ENCODE data around the gene SDK1. TPM values are rescaled to one million over a fixed set of nuclear protein-coding genes. Genes with fewer than 3 reads are reported as not detected.

SDK1 gene
- total and polyA plus RNA-seq, 2 donors (not counting 3 experiments of a cell fraction or from before 2014, with no cell fraction given) = 1.6 to 3.9 TPM

GRCh38 chr7:3781607-3782006, 480.6 kb downstream of the SDK1 start:
- dilution Hi-C loops (cut with MboI; ENCODE audit: extremely low pct_ligation_motif_present, low sequenced_read_pairs) = no loop called here
- Histone ChIP-seq H3K4me3 (replicated peaks in 1 of 3; ENCODE audit: insufficient read depth in 1 of 3, low read depth in 1 of 3, low read length in 3 of 3) (no peak overlapping the region), H3K9me3 (replicated peaks; ENCODE audit: control insufficient read depth, insufficient read depth, low read length) (peaks cover 3% of the 10 kb centered on the region), H3K36me3 (ENCODE audit: control insufficient read depth in 2 of 2, extremely low read depth in 1 of 2, insufficient read depth in 2 of 2, low read length in 2 of 2) (no peaks in the 10 kb centered on the region), H3K27ac (ENCODE audit: insufficient read depth, low read depth, low read length) (no peak overlapping the region), H3K79me2 (ENCODE audit: control insufficient read depth, insufficient read depth, low read length) (no peaks in the 10 kb centered on the region), H3K9me1 (replicated peaks; ENCODE audit: control insufficient read depth, extremely low read depth, insufficient read depth, low read length) (no peaks in the 10 kb centered on the region), H3K9ac (replicated peaks; ENCODE audit: extremely low read depth, insufficient read depth, low read length) (no peak overlapping the region), H3K27me3 (ENCODE audit: control insufficient read depth in 2 of 2, insufficient read depth in 2 of 2, low read length in 2 of 2) (no peaks in the 10 kb centered on the region), H3K4me1 (ENCODE audit: control insufficient read depth, extremely low read depth, insufficient read depth, low read length) (no peaks in the 10 kb centered on the region), H2AFZ (ENCODE audit: low read depth, low read length) (no peak overlapping the region), H3K4me2 (ENCODE audit: insufficient read depth, low read length) (no peak overlapping the region), H4K20me1 (replicated peaks; ENCODE audit: control insufficient read depth, extremely low read depth, insufficient read depth, low read length) (no peaks in the 10 kb centered on the region)
- DNase-seq (ENCODE audit: low read depth, low spot score) = no peak
- intact Hi-C loops (cut with micrococcal nuclease) = no loop called here
- ChIA-PET POLR2A (no interaction called here), CTCF (no interaction called here)
- FAIRE-seq = no peak
- TF ChIP-seq, protein P1, sequence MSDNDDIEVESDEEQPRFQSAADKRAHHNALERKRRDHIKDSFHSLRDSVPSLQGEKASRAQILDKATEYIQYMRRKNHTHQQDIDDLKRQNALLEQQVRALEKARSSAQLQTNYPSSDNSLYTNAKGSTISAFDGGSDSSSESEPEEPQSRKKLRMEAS (IDR thresholded peaks at IDR 0.05; ENCODE audit: insufficient read depth, insufficient read length) = no peak
- no peak for TF ChIP-seq JUN (IDR thresholded peaks at IDR 0.05; ENCODE audit: borderline replicate concordance, insufficient read depth, insufficient read length, low read depth)
- BruUV-seq (replicated peaks) = no TSS peak

GRCh38 chr7:3787717-3788264, 486.7 kb downstream of the SDK1 start:
- dilution Hi-C loops (cut with MboI; ENCODE audit: extremely low pct_ligation_motif_present, low sequenced_read_pairs) = no loop called here
- intact Hi-C loops (cut with micrococcal nuclease) = no loop called here
- POLR2A ChIA-PET = no interaction called here

More at GRCh38 chr7:3787717-3788264, 486.7 kb downstream of the SDK1 start:
- no peaks in the 10 kb centered on the region for H3K9me1 ChIP-seq (replicated peaks; ENCODE audit: control insufficient read depth, extremely low read depth, insufficient read depth, low read length)
- CTCF ChIA-PET = no interaction called here
- H3K9me3 ChIP-seq (replicated peaks; ENCODE audit: control insufficient read depth, insufficient read depth, low read length) = no peaks in the 10 kb centered on the region
- no peaks in the 10 kb centered on the region for H4K20me1 ChIP-seq (replicated peaks; ENCODE audit: control insufficient read depth, extremely low read depth, insufficient read depth, low read length)
- TF ChIP-seq FOS (IDR thresholded peaks at IDR 0.05; ENCODE audit: borderline replicate concordance, insufficient read depth, low read length) = no peak
- no peak for TF ChIP-seq EZH2 (IDR thresholded peaks at IDR 0.05; ENCODE audit: borderline replicate concordance, low read depth, low read length, severe bottlenecking)
- TF ChIP-seq, protein P1 (IDR thresholded peaks at IDR 0.05; ENCODE audit: insufficient read depth, insufficient read length) = no peak
- TF ChIP-seq JUN (IDR thresholded peaks at IDR 0.05; ENCODE audit: borderline replicate concordance, insufficient read depth, insufficient read length, low read depth) = no peak
- TF ChIP-seq MYC (IDR thresholded peaks at IDR 0.05; ENCODE audit: low read depth, low read length) = no peak
- no peak for TF ChIP-seq POLR2A (IDR thresholded peaks at IDR 0.05; ENCODE audit: low read depth, low read length)
- no peak for TF ChIP-seq GATA2 (IDR thresholded peaks at IDR 0.05; ENCODE audit: insufficient read depth, insufficient read length, low read depth, low read length)
- no peak for TF ChIP-seq POLR2AphosphoS5 (IDR thresholded peaks at IDR 0.05; ENCODE audit: insufficient read depth, low read depth, low read length)
- TF ChIP-seq, protein P2, sequence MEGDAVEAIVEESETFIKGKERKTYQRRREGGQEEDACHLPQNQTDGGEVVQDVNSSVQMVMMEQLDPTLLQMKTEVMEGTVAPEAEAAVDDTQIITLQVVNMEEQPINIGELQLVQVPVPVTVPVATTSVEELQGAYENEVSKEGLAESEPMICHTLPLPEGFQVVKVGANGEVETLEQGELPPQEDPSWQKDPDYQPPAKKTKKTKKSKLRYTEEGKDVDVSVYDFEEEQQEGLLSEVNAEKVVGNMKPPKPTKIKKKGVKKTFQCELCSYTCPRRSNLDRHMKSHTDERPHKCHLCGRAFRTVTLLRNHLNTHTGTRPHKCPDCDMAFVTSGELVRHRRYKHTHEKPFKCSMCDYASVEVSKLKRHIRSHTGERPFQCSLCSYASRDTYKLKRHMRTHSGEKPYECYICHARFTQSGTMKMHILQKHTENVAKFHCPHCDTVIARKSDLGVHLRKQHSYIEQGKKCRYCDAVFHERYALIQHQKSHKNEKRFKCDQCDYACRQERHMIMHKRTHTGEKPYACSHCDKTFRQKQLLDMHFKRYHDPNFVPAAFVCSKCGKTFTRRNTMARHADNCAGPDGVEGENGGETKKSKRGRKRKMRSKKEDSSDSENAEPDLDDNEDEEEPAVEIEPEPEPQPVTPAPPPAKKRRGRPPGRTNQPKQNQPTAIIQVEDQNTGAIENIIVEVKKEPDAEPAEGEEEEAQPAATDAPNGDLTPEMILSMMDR (IDR thresholded peaks at IDR 0.05; ENCODE audit: extremely low read depth in 1 of 2, insufficient read depth in 1 of 2, low read depth in 1 of 2, low read length in 2 of 2) = no peak
- H3K4me1 ChIP-seq (ENCODE audit: control insufficient read depth, extremely low read depth, insufficient read depth, low read length) = no peaks in the 10 kb centered on the region
- no peak overlapping the region for H3K9ac ChIP-seq (replicated peaks; ENCODE audit: extremely low read depth, insufficient read depth, low read length)
- no peak overlapping the region for H3K4me2 ChIP-seq (ENCODE audit: insufficient read depth, low read length)
- no TSS peak for BruUV-seq (replicated peaks)
- H3K36me3 ChIP-seq (ENCODE audit: control insufficient read depth in 2 of 2, extremely low read depth in 1 of 2, insufficient read depth in 2 of 2, low read length in 2 of 2) = no peaks in the 10 kb centered on the region
- DNase-seq (ENCODE audit: low read depth, low spot score) (no peak), FAIRE-seq (no peak)
- H3K27ac ChIP-seq (ENCODE audit: insufficient read depth, low read depth, low read length) = no peak overlapping the region
- no peaks in the 10 kb centered on the region for H3K27me3 ChIP-seq (ENCODE audit: control insufficient read depth in 2 of 2, insufficient read depth in 2 of 2, low read length in 2 of 2)
- H2AFZ ChIP-seq (ENCODE audit: low read depth, low read length) = no peak overlapping the region
- H3K79me2 ChIP-seq (ENCODE audit: control insufficient read depth, insufficient read depth, low read length) = no peaks in the 10 kb centered on the region
- no peak overlapping the region for H3K4me3 ChIP-seq (replicated peaks in 1 of 3; ENCODE audit: insufficient read depth in 1 of 3, low read depth in 1 of 3, low read length in 3 of 3)

All from endothelial cell of umbilical vein (primary cell).